Left renal cortex interstitium (tissue), 4 donors: ENCODE results near the gene HNRNPH3. TPM values are rescaled to one million over a fixed set of nuclear protein-coding genes. Genes with fewer than 3 reads are reported as not detected.

Experiments used
- DNase-seq, 4 donors: peaks; one replicate each; pipeline ENCODE4 v3.0.0-alpha.2; 2013; ENCODE audit warnings: low read depth in 4 of 4, low spot score in 2 of 4, missing footprints in 1 of 4
- polyA plus RNA-seq, 4 donors: library from polyadenylated mRNA; unstranded; fragments of 120-200 nt; gene quantifications; one replicate each; pipeline ENCODE4 v1.2.1, GENCODE V29; 2013; ENCODE audit not compliant: insufficient read length in 4 of 4

The HNRNPH3 gene
- polyA plus RNA-seq, 4 donors = 273 to 431 (median 371) TPM

DNA sequence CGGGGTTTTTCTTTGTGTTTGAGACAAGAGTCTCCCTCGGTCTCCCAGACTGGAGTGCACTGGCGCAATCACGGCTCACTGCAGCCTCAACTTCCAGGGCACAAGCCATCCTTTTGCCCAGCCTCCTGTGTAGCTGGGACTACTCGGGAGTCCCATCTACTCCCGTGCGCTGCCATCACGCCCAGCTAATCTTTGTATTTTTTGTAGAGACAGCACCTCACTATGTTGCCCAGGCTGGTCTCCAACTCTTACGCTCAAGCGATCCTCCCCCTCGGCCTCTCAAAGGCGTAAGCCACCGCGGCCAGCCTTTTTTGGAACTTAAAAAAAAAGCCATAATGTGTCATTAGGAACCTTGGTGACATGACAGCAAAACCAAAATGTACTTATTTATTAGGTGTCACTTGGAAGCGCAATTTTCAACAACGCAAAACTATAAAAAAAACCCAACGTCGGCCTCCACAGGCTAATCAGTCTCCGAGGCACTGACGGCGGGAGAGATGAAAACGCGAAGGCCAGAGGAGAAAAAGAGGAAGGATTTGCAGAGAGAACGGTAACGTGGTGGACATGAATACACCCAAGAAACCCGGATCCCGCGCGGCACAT, 911 bp upstream of the HNRNPH3 start:
- no peak for DNase-seq

- peak in 3 of 4 donors; percentile 73 to 80 (median 75) for DNase-seq
Observed at GRCh38 chr10:68332259-68333057, 594 bp downstream of the HNRNPH3 start, which contains the start of gene PBLD. TSS of gene PBLD (minus strand) at chr10:68332928. CDS start at chr10:68306844, 26,084 bp downstream.

DNA sequence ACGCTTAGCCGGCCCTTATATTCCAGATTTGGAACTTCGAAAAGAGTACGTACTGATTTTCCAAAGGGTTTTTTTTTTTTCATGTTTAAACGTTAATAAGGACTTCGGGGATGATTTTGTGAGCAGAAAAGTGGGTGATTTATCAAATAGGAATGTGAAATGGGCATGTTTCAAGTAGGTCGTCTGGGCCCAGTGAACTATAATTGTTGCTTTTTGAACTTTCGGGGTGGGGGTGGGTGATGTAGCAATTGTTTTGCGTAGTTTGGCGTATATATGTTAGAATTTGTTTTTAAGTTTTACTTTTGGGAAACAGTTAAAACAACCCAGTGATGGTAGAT, 1.2 kb downstream of the HNRNPH3 start:
- no peak for DNase-seq

- DNase-seq = no peak
Observed at GRCh38 chr10:68333440-68334431, 1.9 kb downstream of the HNRNPH3 start.

GRCh38 chr10:68334672-68335467, 3.0 kb downstream of the HNRNPH3 start:
- no peak for DNase-seq

DNA sequence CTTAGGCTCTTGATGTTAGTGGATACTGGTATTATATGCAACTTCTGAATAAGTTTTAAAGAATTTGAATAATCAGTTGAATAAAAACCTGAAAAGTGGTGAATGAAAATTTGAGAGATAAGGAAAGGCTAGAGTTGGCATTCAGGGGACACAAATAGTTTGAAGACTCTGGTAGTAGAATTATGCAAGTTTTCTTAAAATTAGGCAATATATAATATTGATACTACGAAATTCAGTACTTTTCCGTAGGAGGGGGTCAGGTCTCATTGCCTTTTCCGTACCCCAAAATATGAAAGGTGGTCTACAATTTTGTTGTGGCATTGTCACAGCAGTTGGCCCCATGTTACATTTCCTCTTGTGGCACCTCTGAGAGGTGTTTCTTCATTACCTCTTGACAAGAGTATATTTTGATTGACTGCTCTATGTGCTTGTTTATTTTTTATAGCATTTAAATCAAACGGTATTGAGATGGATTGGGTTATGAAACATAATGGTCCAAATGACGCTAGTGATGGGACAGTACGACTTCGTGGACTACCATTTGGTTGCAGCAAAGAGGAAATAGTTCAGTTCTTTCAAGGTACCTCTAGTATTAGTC, 5.0 kb downstream of the HNRNPH3 start:
- no peak for DNase-seq

- DNase-seq = no peak
Observed at GRCh38 chr10:68340358-68341080, 8.7 kb downstream of the HNRNPH3 start.

DNA sequence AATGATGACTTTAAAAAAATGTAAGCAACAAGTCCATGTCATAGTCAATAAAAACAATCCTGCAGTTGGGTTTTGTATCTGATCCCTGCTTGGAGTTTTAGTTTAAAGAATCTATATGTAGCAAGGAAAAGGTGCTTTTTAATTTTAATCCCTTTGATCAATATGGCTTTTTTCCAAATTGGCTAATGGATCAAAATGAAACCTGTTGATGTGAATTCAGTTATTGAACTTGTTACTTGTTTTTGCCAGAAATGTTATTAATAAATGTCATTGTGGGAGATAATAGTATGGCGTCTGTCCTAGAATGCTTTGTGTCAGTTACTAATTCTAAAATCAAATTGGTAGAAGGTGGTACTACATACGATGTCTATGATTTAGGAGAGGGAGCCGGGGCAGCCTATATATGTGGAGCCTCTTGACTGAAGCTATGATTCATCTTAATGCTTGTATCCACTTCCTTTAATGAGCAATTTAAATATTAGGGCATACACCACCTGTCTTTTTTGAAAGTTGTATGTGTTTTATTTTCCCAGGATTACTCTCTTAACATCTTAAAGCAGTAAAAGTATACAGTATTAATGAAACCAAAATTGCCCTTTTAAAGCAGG, 11.1 kb downstream of the HNRNPH3 start:
- no peak for DNase-seq

DNA sequence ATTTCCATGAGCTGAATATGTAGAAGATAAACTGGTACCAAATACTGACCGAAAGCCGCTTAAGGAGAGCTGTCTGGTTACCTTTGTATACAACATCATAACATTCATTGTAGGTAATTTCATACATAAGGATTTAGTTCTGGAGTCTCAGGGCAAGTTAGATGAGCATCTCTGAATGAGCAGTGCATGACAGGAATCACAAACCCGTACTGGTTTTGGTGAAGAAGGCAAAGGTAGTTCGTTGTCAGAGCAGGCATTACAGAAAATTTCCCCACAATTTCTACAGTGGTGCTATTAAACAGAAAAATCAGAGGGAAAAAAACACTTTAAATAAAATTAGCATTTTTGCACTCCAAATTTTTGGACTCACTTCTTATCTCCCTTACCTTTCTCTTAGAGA, 13.8 kb downstream of the HNRNPH3 start:
- DNase-seq = no peak

DNA sequence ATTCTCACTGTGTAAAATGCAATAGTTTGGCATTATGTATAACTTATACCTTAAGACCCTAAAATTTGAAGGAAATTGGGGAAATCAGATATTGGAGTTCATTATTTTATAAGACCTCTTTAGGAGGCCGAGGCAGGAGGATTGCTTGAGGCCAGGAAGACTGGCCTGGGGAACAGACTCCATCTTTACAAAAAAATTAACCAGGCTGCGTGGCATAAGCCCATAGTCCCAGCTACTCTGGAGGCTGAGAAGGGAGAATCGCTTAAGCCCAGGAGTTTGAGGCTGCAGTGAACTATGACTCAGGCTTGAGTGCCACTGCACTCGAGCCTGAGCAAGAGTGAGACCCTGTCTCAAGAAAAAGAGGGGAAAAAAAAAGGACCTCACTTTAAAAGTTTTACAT, 14.9 kb downstream of the HNRNPH3 start:
- DNase-seq = no peak

DNA sequence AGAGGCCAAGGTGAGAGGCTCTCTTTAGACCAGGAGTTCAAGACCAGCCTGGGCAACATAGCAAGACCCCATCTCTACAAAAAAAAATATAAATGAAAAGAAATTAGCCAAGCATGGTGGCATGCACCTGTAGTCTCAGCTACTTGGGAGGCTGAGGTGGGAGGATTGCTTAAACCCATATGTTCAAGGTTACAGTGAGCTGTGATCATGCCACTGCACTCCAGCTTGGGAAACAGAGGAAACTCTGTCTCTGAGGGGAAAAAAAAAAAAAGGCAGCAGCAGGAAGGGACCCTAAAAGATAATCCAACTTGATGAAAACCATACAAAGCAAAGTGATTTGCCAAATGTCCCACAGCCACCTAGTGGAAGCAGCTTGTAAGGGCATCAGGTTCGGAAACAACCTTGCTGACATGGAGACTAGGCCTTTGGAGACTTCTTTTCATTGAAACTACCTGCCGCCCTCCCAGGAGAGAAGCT, 16.4 kb downstream of the HNRNPH3 start:
- DNase-seq = no peak

DNA sequence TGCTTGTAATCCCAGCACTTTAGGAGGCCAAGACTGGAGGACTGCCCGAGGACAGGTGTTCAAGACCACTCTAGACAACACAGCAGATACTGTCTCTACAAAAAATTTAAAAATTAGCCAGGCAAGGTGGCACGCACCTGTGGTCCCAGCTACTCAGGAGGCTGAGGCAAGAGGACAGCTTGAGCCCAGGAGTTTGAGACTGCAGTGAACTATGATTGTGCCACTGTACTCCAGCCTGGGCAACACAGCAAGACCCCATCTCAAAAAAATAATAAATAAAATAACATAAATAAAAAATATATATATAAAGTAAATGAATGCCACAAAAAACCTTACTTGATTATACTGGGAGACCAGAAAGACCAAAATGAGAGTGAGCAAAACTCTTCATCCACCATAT, 21.7 kb downstream of the HNRNPH3 start:
- no peak for DNase-seq

DNA sequence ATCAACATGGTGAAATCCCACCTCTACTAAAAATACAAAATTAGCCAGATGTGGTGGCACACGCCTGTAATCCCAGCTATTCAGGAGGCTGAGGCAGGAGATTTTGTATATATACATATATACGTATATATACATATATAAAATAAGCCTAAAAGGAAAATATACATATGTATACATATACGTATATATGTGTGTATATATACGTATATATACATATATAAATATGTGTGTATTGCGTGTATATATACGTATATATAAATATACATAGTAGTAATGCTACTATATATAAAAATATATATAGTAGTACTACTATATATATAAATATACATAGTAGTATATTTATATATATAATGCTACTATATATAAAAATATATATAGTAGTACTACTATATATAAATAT, 27.3 kb downstream of the HNRNPH3 start:
- no peak for DNase-seq

DNA sequence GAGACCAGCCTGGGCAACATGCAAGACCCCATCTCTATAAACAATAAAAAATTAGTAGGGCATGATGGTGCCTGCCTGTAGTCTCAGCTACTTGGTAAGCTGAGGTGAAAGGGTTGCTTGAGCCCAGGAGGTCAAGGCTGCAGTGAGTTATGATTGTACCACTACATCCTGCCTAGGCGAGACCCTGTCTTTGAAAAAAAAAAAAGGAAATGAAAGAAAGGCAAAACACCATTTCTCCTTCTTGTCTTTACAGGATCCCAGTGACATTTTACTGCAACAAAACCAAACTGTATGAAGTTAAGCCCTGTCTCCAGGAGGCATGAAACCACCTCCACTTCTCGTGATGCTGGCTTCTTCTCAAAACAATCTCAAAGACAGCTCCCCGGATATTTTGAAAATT, 30.7 kb downstream of the HNRNPH3 start:
- no peak for DNase-seq

DNA sequence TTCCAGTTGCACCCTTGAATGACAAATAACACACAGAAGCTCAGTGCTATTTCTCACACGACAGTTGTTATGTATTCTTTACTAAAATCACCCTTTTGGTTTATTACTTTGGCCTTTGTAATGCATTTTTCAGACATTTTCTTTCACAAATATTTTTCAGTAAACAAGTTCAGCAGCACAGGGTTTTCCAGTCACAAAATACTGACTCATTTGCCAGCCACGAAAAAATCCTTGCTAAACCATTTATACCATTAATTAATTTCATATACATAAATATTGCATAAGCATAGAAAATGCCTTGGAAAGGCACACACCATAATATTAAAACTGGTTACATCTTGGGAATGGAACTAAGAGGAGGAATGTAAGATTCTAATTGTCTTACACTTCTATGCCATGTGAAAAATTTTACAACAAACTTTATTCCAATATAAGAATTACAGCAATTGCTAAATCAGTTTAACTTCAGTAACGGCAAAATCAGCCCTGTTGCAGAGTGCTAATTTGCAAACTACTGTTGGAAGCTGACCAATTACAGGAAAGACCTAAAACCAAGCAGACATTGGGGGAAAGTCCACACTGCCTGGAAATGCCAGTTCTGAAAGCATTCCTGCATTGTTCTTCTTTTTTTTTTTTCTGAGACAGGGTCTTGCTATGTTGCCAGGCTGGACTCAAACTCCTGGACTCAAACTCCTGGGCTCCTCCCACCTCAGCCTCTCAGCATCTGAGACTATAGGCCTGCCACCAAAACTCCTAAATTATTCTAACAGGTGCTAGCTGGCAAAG, 32.4 kb downstream of the HNRNPH3 start:
- no peak for DNase-seq

- DNase-seq = no peak
Observed at GRCh38 chr10:68365611-68366010, 33.7 kb downstream of the HNRNPH3 start.

- no peak for DNase-seq
Observed at GRCh38 chr10:68366600-68366999, 34.7 kb downstream of the HNRNPH3 start.

- no peak for DNase-seq
Observed at GRCh38 chr10:68367121-68367520, 35.3 kb downstream of the HNRNPH3 start.
